COLO829 (cell line): ENCODE results near the gene TPD52L1.

Experiments
- DNase-seq: peaks from one replicate; pipeline ENCODE4 v3.0.0; 2012; ENCODE audit warnings: low spot score

Gene TPD52L1

GRCh38 chr6:125211352-125211751 is 57.8 kb downstream of the TPD52L1 start:
- no peak for DNase-seq

- no peak for DNase-seq
Observed at GRCh38 chr6:125212377-125212776, 58.8 kb downstream of the TPD52L1 start.

DNA sequence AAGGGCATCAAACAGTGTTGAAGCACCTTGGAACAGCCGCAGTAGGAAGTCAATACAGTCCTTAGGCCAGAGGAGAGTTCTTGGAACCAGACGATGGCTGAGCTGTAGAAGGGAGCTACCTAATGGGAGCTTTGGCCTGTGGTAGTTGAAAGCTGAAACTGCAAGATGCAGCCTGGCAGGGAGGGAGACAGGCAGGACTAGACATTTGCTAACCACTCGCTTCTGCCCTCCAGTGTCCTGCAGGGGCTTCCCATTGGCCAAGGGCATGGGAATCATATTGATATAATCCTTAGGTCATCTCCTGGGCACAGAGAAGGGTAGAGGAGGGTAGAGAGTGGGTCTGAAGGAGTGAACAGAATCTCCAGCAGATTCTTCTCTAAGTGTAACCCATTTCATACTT is 60.4 kb downstream of the TPD52L1 start:
- DNase-seq: no peak

DNA sequence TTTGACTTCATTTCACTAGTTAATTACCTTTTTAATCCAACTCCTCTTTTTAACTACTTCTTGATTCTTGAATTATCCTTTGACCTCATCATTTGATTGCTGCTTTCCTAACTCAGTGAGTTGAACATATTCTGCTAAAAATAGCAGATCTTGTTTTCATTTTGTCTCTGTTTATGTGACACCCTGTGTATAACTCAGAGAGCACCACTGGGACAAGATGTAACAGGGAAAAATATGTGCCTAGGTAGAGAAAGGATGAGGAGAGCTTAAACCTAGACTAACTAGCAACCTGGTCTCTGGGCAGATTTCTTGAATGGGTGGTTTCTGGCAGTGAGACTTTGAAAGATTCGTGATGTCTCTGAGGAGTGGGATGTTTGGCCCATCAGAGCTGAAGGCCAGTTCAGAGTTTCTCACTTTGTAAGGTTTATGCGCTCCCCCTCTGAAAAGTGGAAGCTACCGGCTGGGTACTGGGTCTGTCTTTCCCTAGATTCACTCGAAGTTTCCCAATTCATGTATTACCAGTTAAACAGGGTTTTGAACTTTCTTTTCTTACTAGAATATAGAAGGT is 61.8 kb downstream of the TPD52L1 start:
- DNase-seq: no peak

GRCh38 chr6:125216015-125216414 is 62.4 kb downstream of the TPD52L1 start:
- no peak for DNase-seq

- DNase-seq: no peak
Observed at GRCh38 chr6:125217369-125217768, 63.8 kb downstream of the TPD52L1 start.

DNA sequence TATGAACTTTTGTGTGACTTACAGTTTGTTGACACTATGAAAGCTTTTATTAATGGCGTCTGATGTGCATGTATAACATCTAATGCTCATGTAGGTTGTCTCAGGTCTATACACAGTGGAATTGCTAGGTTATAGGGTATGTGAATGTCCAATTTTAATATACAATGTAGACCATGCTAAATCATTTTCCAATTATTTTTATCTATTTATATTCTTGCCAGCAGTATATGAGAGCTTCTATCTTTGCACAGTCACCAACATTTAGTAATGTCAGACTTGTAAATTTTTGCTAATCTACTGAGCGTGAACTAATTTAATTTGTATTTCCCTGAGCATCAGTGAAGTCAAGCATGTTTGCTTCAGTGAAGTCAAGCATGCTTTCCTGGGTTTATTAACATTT is 64.4 kb downstream of the TPD52L1 start:
- no peak for DNase-seq

DNA sequence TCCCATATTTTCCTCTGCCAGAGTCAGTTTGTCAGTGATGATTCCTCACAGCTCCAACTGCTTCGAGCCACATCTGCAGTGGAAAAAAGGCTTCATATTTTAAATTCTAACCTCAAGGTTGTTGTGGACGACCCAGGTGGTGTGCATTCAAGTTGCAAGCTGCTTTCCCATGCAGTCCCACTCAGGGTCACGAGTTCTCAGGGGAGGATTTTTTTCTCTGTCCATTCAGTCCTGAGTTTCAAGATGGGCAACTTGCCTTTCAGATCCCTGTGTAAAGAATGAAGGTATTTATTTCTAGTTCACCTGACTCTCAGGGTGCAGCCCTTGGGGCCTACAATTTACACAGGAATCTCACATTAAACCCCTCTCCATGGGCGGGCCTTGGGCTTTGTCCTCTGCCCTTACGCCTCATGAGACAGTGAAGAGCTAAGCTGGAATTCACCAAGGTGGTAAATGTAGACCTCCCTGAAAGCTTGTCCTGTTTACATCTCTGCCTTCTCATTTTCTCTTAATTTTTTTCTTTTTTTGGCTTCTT is 65.9 kb downstream of the TPD52L1 start:
- DNase-seq: no peak

DNA sequence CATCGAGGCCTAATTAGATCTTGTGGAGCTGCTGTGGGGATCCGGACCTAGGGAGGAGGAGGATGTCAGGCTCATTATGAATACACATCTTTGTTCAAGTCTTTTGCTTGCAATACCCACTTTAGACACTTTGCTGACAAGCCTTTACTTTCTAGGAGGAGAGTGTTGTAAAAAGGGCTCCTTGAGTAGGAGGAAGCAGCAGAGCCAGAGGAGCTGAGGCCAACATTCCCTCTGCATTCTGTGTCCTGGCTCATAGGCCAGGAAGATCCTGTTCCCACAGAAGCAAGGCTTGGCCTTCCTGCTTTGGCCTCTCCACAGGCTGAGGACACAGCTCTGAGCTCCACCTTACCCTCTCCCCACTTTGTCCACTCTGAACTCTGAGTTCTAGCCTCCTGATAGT is 67.1 kb downstream of the TPD52L1 start:
- peak; percentile 79 for DNase-seq

GRCh38 chr6:125222531-125223455 is 69.2 kb downstream of the TPD52L1 start:
- no peak for DNase-seq

- no peak for DNase-seq
Observed at GRCh38 chr6:125224231-125224861, 70.8 kb downstream of the TPD52L1 start.

GRCh38 chr6:125227244-125227643 is 73.7 kb downstream of the TPD52L1 start:
- DNase-seq: no peak

DNA sequence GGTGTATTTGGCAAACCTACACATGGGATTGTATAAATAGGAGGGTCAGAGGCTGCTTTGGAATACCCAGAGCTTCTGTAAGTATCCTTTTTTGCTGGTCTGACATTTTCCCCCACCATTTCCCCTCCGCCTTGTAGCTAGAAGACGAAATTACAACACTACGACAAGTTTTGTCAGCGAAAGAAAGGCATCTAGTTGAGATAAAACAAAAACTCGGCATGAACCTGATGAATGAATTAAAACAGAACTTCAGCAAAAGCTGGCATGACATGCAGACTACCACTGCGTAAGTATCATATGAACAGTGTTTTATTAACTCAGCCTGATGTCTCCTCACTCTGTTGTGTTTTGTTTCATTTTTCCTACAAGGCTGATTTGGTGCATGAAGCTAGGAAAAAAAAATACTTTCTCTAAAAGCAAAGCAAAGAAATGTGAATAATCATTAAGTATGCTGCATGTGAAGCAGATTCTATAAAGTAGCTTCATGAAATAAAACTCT is 75.5 kb downstream of the TPD52L1 start:
- DNase-seq: no peak

- DNase-seq: no peak
Observed at GRCh38 chr6:125230674-125231073, 77.1 kb downstream of the TPD52L1 start.

DNA sequence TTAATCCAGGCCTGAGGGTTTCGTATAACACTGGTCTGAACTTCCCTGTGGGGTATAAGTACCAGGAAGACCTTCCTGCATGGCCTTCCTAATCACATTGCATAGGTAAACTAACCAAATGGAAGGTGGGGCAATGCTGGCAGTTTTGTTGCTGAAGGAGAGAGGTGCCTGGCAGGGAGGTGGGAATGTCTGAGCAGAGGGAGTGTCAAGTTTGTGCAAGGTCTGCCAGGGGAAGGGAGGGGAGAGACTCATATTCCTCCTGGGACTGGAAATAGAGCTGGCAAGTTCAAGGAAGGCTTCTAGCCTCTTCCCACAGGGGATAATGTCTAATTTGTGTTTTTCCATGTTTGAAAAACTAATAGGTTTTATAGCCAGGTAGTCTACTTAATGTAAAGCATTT is 77.6 kb downstream of the TPD52L1 start:
- DNase-seq: no peak

GRCh38 chr6:125231574-125232343 is 78.2 kb downstream of the TPD52L1 start:
- DNase-seq: no peak

DNA sequence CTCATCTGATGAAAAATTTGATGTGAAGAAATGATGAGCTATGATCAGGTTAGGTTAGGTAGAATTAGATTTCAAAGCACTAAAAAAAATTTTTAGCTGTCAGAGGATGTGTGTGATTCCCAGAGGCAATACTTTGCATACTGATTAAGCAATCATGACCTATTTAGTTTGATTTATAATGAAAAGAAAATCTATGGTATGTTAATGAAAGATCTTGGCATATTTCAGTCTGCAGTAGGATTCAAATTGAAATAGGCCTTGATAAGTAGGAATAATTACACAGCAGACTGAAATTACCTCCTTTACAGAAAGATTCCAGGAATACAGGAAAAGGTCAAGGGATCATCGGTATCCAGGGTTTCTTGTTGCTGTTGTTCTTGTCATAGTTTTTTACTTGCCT is 78.9 kb downstream of the TPD52L1 start:
- DNase-seq: no peak

GRCh38 chr6:125233202-125233601 is 79.6 kb downstream of the TPD52L1 start:
- no peak for DNase-seq

DNA sequence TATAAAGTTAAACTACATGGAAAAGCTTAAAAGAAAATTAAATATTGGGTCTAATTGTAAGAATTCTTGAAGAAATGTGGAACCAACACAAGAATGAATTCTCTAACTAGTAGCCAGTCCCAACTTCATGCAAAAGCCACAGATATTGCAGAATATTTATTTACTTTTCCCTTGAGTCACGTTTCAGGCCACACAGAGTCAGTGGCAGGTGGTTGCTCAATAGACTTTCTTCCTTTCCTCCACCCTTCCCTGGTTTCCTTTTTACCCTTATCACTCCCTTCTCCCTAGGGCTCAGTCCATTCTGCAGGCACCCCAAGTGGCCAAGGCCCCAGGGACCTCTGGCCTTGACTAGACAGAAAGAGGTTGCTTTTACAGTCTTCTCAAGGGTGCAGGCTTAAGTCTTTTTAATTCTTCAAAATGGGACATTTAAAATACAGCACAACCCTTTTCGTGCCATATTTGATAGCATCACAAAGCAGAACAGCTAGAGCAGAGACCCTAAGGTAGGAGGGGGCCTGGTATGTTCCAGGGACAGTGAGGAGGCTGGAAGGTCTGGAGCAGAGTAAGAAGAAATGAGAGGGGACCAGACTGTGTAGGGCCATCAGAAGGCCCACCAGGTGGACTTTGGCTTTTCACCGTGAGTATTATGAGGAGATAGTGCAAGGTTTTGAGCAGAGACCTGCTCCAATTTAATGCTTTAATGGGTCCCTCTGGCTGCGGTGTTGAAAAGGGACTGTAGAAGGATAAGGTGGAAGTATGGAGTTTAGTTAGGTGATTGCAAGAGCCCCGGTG is 83.2 kb downstream of the TPD52L1 start:
- no peak for DNase-seq

GRCh38 chr6:125237764-125238163 is 84.2 kb downstream of the TPD52L1 start:
- DNase-seq: no peak

- DNase-seq: no peak
Observed at GRCh38 chr6:125245109-125245508, 91.5 kb downstream of the TPD52L1 start.
